SK-N-SH treated with all-trans-retinoic acid at 6 μM for 48 hours (cell line): ENCODE data around the gene AFF1.

ENCODE experiments used
- ATAC-seq: fragments of 200-7000 bp; cut with Tn5 transposase; 3 replicates; pipeline ENCODE4 v1.9.1; 2020; ENCODE audit warnings: mild to moderate bottlenecking, moderate library complexity
- ARNTL ChIP-seq: fragments of 450-650 bp; formaldehyde crosslinking; IDR thresholded peaks from 2 replicates; pipeline ENCODE4 v1.5.0; 2020; ENCODE audit warnings: low read depth, mild to moderate bottlenecking, moderate library complexity, borderline replicate concordance
- BACH2 ChIP-seq: fragments of 250-450 bp; sonication (Bioruptor Pico); IDR thresholded peaks from 2 replicates; pipeline ENCODE4 v1.9.0; 2021; ENCODE audit warnings: mild to moderate bottlenecking, borderline replicate concordance
- CSDC2 ChIP-seq: fragments of 250-450 bp; sonication (Bioruptor Pico); IDR thresholded peaks from 2 replicates; pipeline ENCODE4 v1.5.0; 2020; ENCODE audit warnings: mild to moderate bottlenecking, moderate library complexity
- ESRRG ChIP-seq: fragments of 250-450 bp; sonication (Bioruptor Pico); IDR thresholded peaks from 2 replicates; pipeline ENCODE4 v1.6.1; 2021; ENCODE audit warnings: mild to moderate bottlenecking
- GLIS3 ChIP-seq: fragments of 250-450 bp; sonication (Bioruptor Pico); IDR thresholded peaks from 2 replicates; pipeline ENCODE4 v1.5.0; 2020; ENCODE audit warnings: mild to moderate bottlenecking, moderate library complexity
- ISL1 ChIP-seq: fragments of 250-450 bp; sonication (Bioruptor Pico); IDR thresholded peaks from 2 replicates; pipeline ENCODE4 v2.1.2; 2022; ENCODE audit warnings: mild to moderate bottlenecking, moderate library complexity
- PATZ1 ChIP-seq: fragments of 250-450 bp; sonication (Bioruptor Pico); IDR thresholded peaks from 2 replicates; pipeline ENCODE4 v1.8.0; 2020; ENCODE audit warnings: mild to moderate bottlenecking, moderate library complexity, borderline replicate concordance
- PPARA ChIP-seq: fragments of 250-450 bp; sonication (Bioruptor Pico); IDR thresholded peaks from 2 replicates; pipeline ENCODE4 v1.5.0; 2020; ENCODE audit warnings: mild to moderate bottlenecking, borderline replicate concordance
- RARB ChIP-seq: fragments of 250-450 bp; sonication (Bioruptor Pico); IDR thresholded peaks from 2 replicates; pipeline ENCODE4 v1.8.0; 2021; ENCODE audit warnings: mild to moderate bottlenecking, moderate library complexity
- SNAI2 ChIP-seq: fragments of 250-450 bp; sonication (Bioruptor Pico); IDR thresholded peaks from 2 replicates; pipeline ENCODE4 v1.5.0; 2020; ENCODE audit warnings: mild to moderate bottlenecking, moderate library complexity
- TCF4 ChIP-seq: fragments of 250-450 bp; sonication (Bioruptor Pico); IDR thresholded peaks from 2 replicates; pipeline ENCODE4 v1.8.0; 2021; ENCODE audit warnings: mild to moderate bottlenecking, moderate library complexity, borderline replicate concordance
- TOX ChIP-seq: fragments of 250-450 bp; sonication (Bioruptor Pico); IDR thresholded peaks from 2 replicates; pipeline ENCODE4 v1.8.0; 2021; ENCODE audit warnings: mild to moderate bottlenecking, moderate library complexity, borderline replicate concordance
- ZC3H10 ChIP-seq: fragments of 250-450 bp; sonication (Bioruptor Pico); IDR thresholded peaks from 2 replicates; pipeline ENCODE4 v1.5.1; 2021; ENCODE audit warnings: mild to moderate bottlenecking, moderate library complexity
- ZFP3 ChIP-seq: fragments of 250-450 bp; sonication (Bioruptor Pico); IDR thresholded peaks from 2 replicates; pipeline ENCODE4 v1.5.0; 2020; ENCODE audit warnings: mild to moderate bottlenecking, moderate library complexity
- ZFP30 ChIP-seq: fragments of 450-650 bp; formaldehyde crosslinking; IDR thresholded peaks from 2 replicates; pipeline ENCODE4 v1.5.0; 2022; ENCODE audit warnings: mild to moderate bottlenecking, moderate library complexity
- ZNF565 ChIP-seq: fragments of 450-650 bp; formaldehyde crosslinking; conservative IDR thresholded peaks from 2 replicates; pipeline ENCODE4 v1.5.0; 2020; ENCODE audit warnings: low read depth, mild to moderate bottlenecking, moderate library complexity
- ZNF70 ChIP-seq: fragments of 450-650 bp; formaldehyde crosslinking; IDR thresholded peaks from 2 replicates; pipeline ENCODE4 v1.5.0; 2020; ENCODE audit warnings: mild to moderate bottlenecking, moderate library complexity
- ZNF8 ChIP-seq: fragments of 450-650 bp; formaldehyde crosslinking; IDR thresholded peaks from 2 replicates; pipeline ENCODE4 v1.5.0; 2020; ENCODE audit warnings: mild to moderate bottlenecking, moderate library complexity
- TF ChIP-seq, protein P1 (sequence below): fragments of 250-450 bp; sonication (Bioruptor Pico); IDR thresholded peaks from 2 replicates; pipeline ENCODE4 v1.5.1; 2021; ENCODE audit warnings: mild to moderate bottlenecking, moderate library complexity
- TF ChIP-seq, protein P2 (sequence below): fragments of 250-450 bp; sonication (Bioruptor Pico); IDR thresholded peaks from 2 replicates; pipeline ENCODE4 v1.5.1; 2020; ENCODE audit warnings: low read depth, mild to moderate bottlenecking, moderate library complexity
- TF ChIP-seq, protein P3 (sequence below): fragments of 250-450 bp; sonication (Bioruptor Pico); IDR thresholded peaks from 2 replicates; pipeline ENCODE4 v1.5.0; 2020; ENCODE audit warnings: mild to moderate bottlenecking, moderate library complexity

Gene AFF1

DNA sequence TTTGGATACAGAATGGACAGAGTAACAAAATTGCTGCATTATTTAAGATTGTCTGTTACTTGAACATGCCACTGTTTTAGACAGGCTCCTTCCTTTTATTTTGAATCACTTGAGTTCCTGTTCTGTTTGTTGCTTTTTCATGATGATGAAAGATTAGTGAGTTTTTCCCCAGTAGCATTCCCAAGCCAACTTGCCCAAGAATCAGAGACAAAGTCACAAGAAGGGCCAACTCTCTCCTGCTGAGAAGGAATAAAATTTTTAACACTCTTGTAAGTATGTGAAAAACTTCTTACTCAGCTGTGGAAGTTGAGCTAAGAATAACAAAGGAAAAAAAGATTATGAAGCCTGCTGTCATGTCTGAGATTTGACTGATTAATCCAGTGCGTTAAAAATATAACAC, 181.4 kb downstream of the AFF1 start (continued):
- TF ChIP-seq ZNF565 (CRISPR knock-in tag) (no peak), ZNF8 (CRISPR knock-in tag) (no peak), RARB (CRISPR knock-in tag) (no peak)
- TF ChIP-seq, all 23 proteins: peak for 0

GRCh38 chr4:87117051-87117731, 182.4 kb downstream of the AFF1 start:
- no peak for ATAC-seq
- TF ChIP-seq PPARA (CRISPR knock-in tag), result no peak
- TF ChIP-seq TCF4 (CRISPR knock-in tag), result no peak
- TF ChIP-seq GLIS3 (CRISPR knock-in tag), result no peak
- no peak for TF ChIP-seq ESRRG (CRISPR knock-in tag)
- TF ChIP-seq, protein P1, sequence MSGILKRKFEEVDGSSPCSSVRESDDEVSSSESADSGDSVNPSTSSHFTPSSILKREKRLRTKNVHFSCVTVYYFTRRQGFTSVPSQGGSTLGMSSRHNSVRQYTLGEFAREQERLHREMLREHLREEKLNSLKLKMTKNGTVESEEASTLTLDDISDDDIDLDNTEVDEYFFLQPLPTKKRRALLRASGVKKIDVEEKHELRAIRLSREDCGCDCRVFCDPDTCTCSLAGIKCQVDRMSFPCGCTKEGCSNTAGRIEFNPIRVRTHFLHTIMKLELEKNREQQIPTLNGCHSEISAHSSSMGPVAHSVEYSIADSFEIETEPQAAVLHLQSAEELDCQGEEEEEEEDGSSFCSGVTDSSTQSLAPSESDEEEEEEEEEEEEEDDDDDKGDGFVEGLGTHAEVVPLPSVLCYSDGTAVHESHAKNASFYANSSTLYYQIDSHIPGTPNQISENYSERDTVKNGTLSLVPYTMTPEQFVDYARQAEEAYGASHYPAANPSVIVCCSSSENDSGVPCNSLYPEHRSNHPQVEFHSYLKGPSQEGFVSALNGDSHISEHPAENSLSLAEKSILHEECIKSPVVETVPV (CRISPR knock-in tag), result no peak
- TF ChIP-seq ZFP30, result no peak
- no peak for TF ChIP-seq RARB (CRISPR knock-in tag)
- TF ChIP-seq CSDC2, result no peak
- no peak for TF ChIP-seq ISL1 (CRISPR knock-in tag)
- no peak for TF ChIP-seq PATZ1 (CRISPR knock-in tag)
- no peak for TF ChIP-seq ZFP3 (CRISPR knock-in tag)
- TF ChIP-seq ARNTL, result no peak
- no peak for TF ChIP-seq ZNF8 (CRISPR knock-in tag)

DNA sequence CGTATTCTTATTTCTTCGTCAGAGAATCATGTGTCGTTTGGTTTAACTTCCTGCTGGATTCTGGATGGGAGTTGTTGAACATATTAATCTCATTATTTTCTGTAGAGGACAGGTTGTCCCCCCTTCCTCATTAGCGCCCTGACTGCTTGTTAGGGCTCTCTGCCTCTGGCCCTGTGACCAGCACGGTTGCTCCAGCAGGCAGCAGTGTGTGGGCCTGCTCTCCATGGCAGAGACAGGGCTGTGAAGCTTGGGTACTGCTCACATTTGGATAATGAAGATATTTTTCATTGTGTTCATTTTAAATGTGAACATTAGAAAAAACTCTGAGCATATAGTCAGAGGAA, 182.9 kb downstream of the AFF1 start:
- no peak for ATAC-seq
- TF ChIP-seq, protein P2, sequence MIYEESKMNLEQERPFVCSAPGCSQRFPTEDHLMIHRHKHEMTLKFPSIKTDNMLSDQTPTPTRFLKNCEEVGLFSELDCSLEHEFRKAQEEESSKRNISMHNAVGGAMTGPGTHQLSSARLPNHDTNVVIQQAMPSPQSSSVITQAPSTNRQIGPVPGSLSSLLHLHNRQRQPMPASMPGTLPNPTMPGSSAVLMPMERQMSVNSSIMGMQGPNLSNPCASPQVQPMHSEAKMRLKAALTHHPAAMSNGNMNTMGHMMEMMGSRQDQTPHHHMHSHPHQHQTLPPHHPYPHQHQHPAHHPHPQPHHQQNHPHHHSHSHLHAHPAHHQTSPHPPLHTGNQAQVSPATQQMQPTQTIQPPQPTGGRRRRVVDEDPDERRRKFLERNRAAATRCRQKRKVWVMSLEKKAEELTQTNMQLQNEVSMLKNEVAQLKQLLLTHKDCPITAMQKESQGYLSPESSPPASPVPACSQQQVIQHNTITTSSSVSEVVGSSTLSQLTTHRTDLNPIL, result no peak
- TF ChIP-seq TCF4 (CRISPR knock-in tag) (no peak), PPARA (CRISPR knock-in tag) (no peak), SNAI2 (CRISPR knock-in tag) (no peak), GLIS3 (CRISPR knock-in tag) (no peak), BACH2 (CRISPR knock-in tag) (no peak), TOX (no peak), CSDC2 (no peak), RARB (CRISPR knock-in tag) (no peak), ZC3H10 (CRISPR knock-in tag) (no peak), ZNF565 (CRISPR knock-in tag) (no peak), ZNF8 (CRISPR knock-in tag) (no peak), ZNF70 (no peak), ZFP3 (CRISPR knock-in tag) (no peak)
- TF ChIP-seq, protein P1 (CRISPR knock-in tag), result no peak

DNA sequence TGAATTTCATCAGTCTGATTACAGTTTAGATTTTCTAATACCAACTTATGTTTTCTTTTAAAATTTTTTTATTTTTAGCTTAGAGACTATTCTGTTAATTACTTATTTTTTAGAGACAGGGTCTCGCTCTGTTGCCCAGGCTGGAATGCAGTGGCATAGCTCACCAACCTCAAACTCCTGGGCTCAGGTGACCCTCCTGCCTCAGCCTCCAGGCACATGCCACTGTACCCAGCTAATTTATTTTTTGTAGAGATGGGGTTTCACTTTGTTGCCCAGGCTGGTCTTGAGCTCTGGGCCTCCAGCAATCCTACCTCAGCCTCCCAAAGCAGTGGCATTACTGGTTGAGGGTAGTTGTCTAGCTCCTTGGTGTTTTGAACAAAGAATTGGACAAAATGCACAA, 183.6 kb downstream of the AFF1 start:
- no peak for ATAC-seq
- TF ChIP-seq PPARA (CRISPR knock-in tag) (no peak), BACH2 (CRISPR knock-in tag) (no peak), SNAI2 (CRISPR knock-in tag) (no peak), ZNF70 (no peak)
- TF ChIP-seq, protein P3, sequence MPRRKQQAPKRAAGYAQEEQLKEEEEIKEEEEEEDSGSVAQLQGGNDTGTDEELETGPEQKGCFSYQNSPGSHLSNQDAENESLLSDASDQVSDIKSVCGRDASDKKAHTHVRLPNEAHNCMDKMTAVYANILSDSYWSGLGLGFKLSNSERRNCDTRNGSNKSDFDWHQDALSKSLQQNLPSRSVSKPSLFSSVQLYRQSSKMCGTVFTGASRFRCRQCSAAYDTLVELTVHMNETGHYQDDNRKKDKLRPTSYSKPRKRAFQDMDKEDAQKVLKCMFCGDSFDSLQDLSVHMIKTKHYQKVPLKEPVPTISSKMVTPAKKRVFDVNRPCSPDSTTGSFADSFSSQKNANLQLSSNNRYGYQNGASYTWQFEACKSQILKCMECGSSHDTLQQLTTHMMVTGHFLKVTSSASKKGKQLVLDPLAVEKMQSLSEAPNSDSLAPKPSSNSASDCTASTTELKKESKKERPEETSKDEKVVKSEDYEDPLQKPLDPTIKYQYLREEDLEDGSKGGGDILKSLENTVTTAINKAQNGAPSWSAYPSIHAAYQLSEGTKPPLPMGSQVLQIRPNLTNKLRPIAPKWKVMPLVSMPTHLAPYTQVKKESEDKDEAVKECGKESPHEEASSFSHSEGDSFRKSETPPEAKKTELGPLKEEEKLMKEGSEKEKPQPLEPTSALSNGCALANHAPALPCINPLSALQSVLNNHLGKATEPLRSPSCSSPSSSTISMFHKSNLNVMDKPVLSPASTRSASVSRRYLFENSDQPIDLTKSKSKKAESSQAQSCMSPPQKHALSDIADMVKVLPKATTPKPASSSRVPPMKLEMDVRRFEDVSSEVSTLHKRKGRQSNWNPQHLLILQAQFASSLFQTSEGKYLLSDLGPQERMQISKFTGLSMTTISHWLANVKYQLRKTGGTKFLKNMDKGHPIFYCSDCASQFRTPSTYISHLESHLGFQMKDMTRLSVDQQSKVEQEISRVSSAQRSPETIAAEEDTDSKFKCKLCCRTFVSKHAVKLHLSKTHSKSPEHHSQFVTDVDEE (CRISPR knock-in tag), result no peak
- TF ChIP-seq, all 23 proteins: peak for 0
